Thoracic aorta (tissue), 2 donors: ENCODE data around the gene TAAR2. TPM values are rescaled to one million over a fixed set of nuclear protein-coding genes. Genes with fewer than 3 reads are reported as not detected.

Experiments used
- ATAC-seq: fragments of 150-250 bp; one replicate; pipeline ENCODE4 v1.8.0; 2017; ENCODE audit warnings: low read depth; ENCODE audit not compliant: insufficient number of reproducible peaks, low FRiP score
- DNase-seq: peaks from one replicate; pipeline ENCODE4 v3.0.0-alpha.2; 2020; ENCODE audit warnings: low spot score
- H3K27ac ChIP-seq, 2 donors: fragments of 200-600 bp; sonication (generic); 1 replicate in 1 of 2; 2 replicates in 1 of 2; pipeline ENCODE4 v1.5.1; 2016; ENCODE audit warnings: mild to moderate bottlenecking in 2 of 2, moderate library complexity in 2 of 2
- H3K27me3 ChIP-seq: fragments of 200-600 bp; sonication (generic); replicated peaks from 2 replicates; pipeline ENCODE4 v1.6.0; 2016; ENCODE audit warnings: mild to moderate bottlenecking; ENCODE audit not compliant: insufficient read depth
- H3K36me3 ChIP-seq: fragments of 200-600 bp; sonication (generic); one replicate; pipeline ENCODE4 v1.5.1; 2016
- H3K4me1 ChIP-seq, 2 donors: fragments of 200-600 bp; sonication (generic); 1 replicate in 1 of 2; 2 replicates in 1 of 2; pipeline versions ENCODE4 v1.5.1 to v1.6.0; 2016; ENCODE audit warnings: low read depth in 2 of 2, mild to moderate bottlenecking in 1 of 2; ENCODE audit not compliant: control insufficient read depth in 1 of 2
- H3K4me3 ChIP-seq: fragments of 200-600 bp; sonication (generic); 2 replicates; pipeline ENCODE4 v1.5.1; 2016; ENCODE audit warnings: mild to moderate bottlenecking
- H3K9me3 ChIP-seq: fragments of 200-600 bp; sonication (generic); 2 replicates; pipeline ENCODE4 v1.5.1; 2016
- CTCF ChIP-seq: fragments of 200-600 bp; sonication (generic); IDR thresholded peaks from one replicate; pipeline ENCODE4 v1.5.1; 2019; ENCODE audit warnings: antibody characterized with exemption
- total RNA-seq, 2 donors: library from RNA; depleted of rRNA; stranded (reverse); fragments of >200 nt; gene quantifications; one replicate each; pipeline versions ENCODE4 v1.1.0 to v1.2.3, GENCODE V29; 2016

The TAAR2 gene
- total RNA-seq, result not detected

- H3K36me3 ChIP-seq, result no peaks in the 10 kb centered on the region
- ATAC-seq (no peak), DNase-seq (no peak)
- H3K27me3 ChIP-seq, result no peaks in the 10 kb centered on the region
- H3K27ac ChIP-seq, result no peak within 1 kb of the TSS
- TF ChIP-seq CTCF, result no peak
- H3K4me1 ChIP-seq, result no peaks in the 10 kb centered on the region
- H3K4me3 ChIP-seq, result no peak within 1 kb of the TSS
- no peaks in the 10 kb centered on the region for H3K9me3 ChIP-seq
Measured at GRCh38 chr6:132624175-132624574, at the start of gene TAAR2. Gene TAAR2, minus strand, starts transcription at chr6:132624275. Its CDS starts 0 bp downstream, at chr6:132624275.

DNA sequence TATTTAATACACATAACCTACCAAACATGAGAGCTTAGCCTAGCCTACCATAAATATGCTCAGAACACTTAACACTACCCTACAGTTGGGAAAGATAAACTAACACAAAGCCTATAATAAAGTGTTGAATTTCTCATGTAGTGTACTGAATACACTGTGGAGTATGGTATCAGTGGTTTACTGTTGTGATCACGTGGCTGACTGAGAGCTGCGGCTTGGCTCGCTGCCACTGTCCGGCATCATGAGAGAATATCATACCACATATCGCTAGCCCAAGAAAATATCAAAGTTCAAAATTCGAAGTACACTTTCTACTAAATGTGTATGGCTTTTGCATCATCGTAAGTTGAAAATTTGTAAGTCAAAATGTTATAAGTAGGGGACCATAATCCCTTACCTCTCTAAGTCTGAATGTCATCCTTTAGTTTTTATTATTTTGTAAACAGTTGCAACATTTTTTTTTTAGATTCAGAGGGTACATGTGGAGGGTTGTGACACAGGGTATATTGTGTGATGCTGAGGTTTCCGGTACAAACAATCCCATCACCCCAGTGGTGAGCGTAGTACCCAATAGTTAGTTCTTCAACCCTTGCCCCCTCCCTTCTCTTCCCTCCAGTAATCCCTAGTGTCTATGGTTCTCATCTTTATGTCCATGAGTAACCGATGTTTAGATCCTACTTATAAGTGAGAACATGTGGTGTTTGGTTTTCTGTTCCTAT, 49.5 kb upstream of the TAAR2 start:
- H3K36me3 ChIP-seq, result no peaks in the 10 kb centered on the region
- H3K27ac ChIP-seq, result no peak overlapping the region
- no peak for ATAC-seq
- TF ChIP-seq CTCF, result no peak
- H3K4me1 ChIP-seq, result peaks cover 0 to 3% of the 10 kb centered on the region in 2 donors
- DNase-seq, result no peak
- no peaks in the 10 kb centered on the region for H3K27me3 ChIP-seq
- no peak overlapping the region for H3K4me3 ChIP-seq
- H3K9me3 ChIP-seq, result no peaks in the 10 kb centered on the region

GRCh38 chr6:132671295-132671694, 47.2 kb upstream of the TAAR2 start:
- H3K4me1 ChIP-seq, result peaks cover 0 to 3% of the 10 kb centered on the region in 2 donors
- no peak for TF ChIP-seq CTCF
- H3K9me3 ChIP-seq, result no peaks in the 10 kb centered on the region
- DNase-seq (no peak), ATAC-seq (no peak)
- no peaks in the 10 kb centered on the region for H3K36me3 ChIP-seq
- H3K27me3 ChIP-seq, result no peaks in the 10 kb centered on the region
- H3K4me3 ChIP-seq, result no peak overlapping the region
- H3K27ac ChIP-seq, result no peak overlapping the region

DNA sequence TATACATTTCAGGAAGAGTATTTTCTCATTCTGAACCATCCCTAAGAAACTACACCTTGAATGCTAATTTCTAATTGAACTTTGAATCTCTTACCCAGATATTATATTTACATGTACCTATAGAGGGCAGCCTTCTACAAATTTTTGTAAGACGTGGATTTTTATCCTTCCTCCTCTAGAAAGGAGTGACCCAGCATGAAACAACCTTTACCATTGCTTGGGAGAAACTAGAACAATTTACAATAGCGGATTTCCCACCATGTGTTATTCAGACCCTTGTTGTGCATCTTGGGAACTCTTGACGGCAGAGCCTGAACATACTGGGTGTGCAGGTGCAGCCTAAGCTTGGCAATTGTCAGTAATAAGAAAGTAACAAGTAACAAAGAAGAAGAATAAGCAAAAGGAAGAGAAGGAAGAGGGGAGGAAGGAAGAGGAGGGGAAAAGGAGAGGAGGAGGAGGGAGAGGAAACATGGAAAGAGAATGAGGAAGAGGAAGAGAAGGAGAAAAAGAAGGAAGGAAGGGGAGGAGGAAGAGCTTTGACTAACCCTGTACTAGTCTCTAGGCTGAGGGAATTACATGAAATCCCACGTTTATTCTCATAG, 45.7 kb upstream of the TAAR2 start:
- Histone ChIP-seq H3K9me3 (no peaks in the 10 kb centered on the region), H3K27ac (no peak overlapping the region), H3K4me1 (peaks cover 0 to 3% of the 10 kb centered on the region in 2 donors), H3K27me3 (no peaks in the 10 kb centered on the region), H3K4me3 (peak overlapping the region; percentile 43), H3K36me3 (no peaks in the 10 kb centered on the region)
- ATAC-seq (no peak), DNase-seq (no peak)
- peak; percentile 36 for TF ChIP-seq CTCF

DNA sequence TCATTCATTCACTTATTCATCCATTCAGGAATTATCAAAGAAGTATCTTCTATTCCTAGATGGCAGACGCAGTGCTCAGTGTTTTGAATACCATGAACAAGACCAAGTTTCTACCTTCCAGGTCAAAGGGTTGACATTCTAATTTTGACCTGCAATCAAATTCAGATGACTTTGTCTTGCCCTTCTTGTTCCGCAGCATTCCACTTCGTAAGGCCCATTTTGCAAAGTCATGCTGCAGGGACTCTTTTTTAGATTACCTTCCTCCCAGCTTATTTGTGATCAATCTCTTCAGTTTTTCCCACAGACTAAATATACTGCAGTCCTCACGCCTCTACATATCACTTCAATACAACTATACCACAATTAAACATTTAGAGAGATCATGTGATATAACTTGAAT, 42.0 kb upstream of the TAAR2 start:
- peaks cover 0 to 3% of the 10 kb centered on the region in 2 donors for H3K4me1 ChIP-seq
- ATAC-seq, result no peak
- no peaks in the 10 kb centered on the region for H3K9me3 ChIP-seq
- H3K36me3 ChIP-seq, result no peaks in the 10 kb centered on the region
- no peak for DNase-seq
- no peak overlapping the region for H3K27ac ChIP-seq
- TF ChIP-seq CTCF, result no peak
- H3K4me3 ChIP-seq, result no peak overlapping the region
- no peaks in the 10 kb centered on the region for H3K27me3 ChIP-seq
